NK-92 treated with Interleukin-12 subunit alpha and Interleukin-12 subunit beta, amount 100 ng/mL, for 24 hours (cell line): Measurements from ENCODE around the gene SLC22A25.
"Not testable (repeated sequence)": the region's sequence is repeated elsewhere in the genome, so short reads cannot be mapped to it uniquely, and the experiment has no call there.

Source experiments
- DNase-seq: peaks from one replicate; lab custom pipeline; 2025; lab: John Stamatoyannopoulos, UW

SLC22A25 gene

GRCh38 chr11:63243533-63243932 is at the start of gene SLC22A25:
Gene SLC22A25, minus strand, starts transcription at chr11:63243599. Its CDS starts 13,947 bp downstream, at chr11:63229652.
- no peak for DNase-seq

GRCh38 chr11:63290285-63290684 is 46.9 kb upstream of the SLC22A25 start:
- DNase-seq: no peak

GRCh38 chr11:63289658-63290057 is 46.3 kb upstream of the SLC22A25 start:
- no peak for DNase-seq

- DNase-seq: no peak
These were observed 39.2 kb upstream of the SLC22A25 start for GRCh38 chr11:63282579-63282978.

GRCh38 chr11:63280920-63281319 is 37.5 kb upstream of the SLC22A25 start:
- no peak for DNase-seq

- DNase-seq: no peak
These were observed 34.0 kb upstream of the SLC22A25 start for GRCh38 chr11:63277345-63277943.

- no peak for DNase-seq
These were observed 31.4 kb upstream of the SLC22A25 start for GRCh38 chr11:63274776-63275175.

- no peak for DNase-seq
These were observed 30.3 kb upstream of the SLC22A25 start for GRCh38 chr11:63273685-63274084.

- no peak for DNase-seq
These were observed 19.1 kb upstream of the SLC22A25 start for GRCh38 chr11:63262547-63262946.

- no peak for DNase-seq
These were observed 7.9 kb upstream of the SLC22A25 start for GRCh38 chr11:63251312-63251711.

GRCh38 chr11:63250162-63251050 is 7.0 kb upstream of the SLC22A25 start:
- DNase-seq: no peak

- no peak for DNase-seq
These were observed 5.6 kb upstream of the SLC22A25 start for GRCh38 chr11:63248966-63249365.

- not testable (repeated sequence) for DNase-seq
These were observed 4.0 kb upstream of the SLC22A25 start for GRCh38 chr11:63247237-63248002.

- no peak for DNase-seq
These were observed 2.6 kb upstream of the SLC22A25 start for GRCh38 chr11:63246045-63246444.

- DNase-seq: no peak
These were observed 1.5 kb upstream of the SLC22A25 start for GRCh38 chr11:63244862-63245261.

GRCh38 chr11:63242089-63242781 is 1.2 kb downstream of the SLC22A25 start:
- no peak for DNase-seq

GRCh38 chr11:63240791-63241379 is 2.5 kb downstream of the SLC22A25 start:
- DNase-seq: no peak

GRCh38 chr11:63240098-63240497 is 3.3 kb downstream of the SLC22A25 start:
- DNase-seq: no peak

- DNase-seq: no peak
These were observed 4.1 kb downstream of the SLC22A25 start for GRCh38 chr11:63239254-63239653.

GRCh38 chr11:63237413-63237812 is 6.0 kb downstream of the SLC22A25 start:
- no peak for DNase-seq
